HG02678 (cell line): ENCODE results near the gene FLRT1.

Experiments used
- ATAC-seq: cut with Tn5 transposase; IDR thresholded peaks from one replicate; pipeline ENCODE4 v1.9.1; 2021; ENCODE audit warnings: mild to moderate bottlenecking, moderate library complexity; ENCODE audit not compliant: unreplicated experiment

The FLRT1 gene

DNA sequence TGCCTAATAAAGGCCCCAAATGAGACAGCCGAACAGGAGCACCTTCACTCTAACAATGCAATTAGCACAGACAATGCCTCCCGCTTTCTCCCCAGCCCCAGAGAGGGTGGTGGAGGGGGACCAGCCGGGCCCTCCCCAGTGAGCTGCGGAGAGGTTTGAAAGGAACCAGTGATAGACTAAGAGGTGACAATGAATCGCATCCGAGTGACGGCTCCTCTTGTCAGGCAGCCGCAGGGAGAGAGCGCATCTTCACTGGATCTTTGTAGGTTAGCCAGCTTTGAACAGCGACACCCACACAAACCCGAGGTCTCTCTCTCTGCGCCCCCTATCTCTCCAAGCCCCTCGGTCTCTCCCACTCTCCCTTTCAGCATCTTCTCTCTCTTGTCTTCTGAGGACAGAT lies 28.0 kb downstream of the FLRT1 start:
- ATAC-seq = no peak

DNA sequence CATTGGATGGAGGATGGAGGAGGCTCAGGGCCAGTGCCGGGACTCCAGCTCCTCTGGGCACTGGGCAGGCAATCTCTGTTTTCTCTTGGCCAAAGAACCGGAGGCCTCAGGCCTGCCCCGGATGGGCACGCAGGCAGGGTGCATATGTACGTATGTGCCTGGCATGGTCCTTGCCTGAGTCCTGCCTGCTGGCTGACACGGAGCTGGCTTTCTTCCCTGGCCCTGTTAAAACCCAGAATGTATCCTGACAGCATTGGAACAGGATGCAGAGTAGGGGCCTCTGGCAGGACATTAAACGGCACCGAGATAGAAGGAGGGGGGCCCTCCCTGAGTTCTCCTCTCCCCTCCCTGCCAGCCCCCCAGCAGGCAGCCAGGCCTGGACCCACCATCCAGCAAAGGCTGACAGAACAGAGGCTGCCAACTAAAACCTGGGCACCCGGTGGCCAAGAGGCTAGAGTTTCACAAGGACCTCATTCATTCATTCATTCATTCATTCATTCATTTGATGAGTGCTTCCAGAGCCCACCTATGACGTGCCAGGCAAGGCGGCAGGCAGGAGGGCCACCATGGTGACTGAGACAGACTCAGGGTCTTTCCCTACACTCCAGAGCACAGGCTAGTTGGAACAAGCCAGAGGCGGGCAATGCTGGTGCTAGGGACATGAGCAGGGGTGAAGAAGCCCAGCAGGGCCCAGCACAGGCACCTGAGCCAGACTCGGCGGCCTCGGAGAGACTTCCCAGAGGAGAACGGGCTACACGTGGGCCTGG lies 28.8 kb downstream of the FLRT1 start:
- ATAC-seq = no peak

DNA sequence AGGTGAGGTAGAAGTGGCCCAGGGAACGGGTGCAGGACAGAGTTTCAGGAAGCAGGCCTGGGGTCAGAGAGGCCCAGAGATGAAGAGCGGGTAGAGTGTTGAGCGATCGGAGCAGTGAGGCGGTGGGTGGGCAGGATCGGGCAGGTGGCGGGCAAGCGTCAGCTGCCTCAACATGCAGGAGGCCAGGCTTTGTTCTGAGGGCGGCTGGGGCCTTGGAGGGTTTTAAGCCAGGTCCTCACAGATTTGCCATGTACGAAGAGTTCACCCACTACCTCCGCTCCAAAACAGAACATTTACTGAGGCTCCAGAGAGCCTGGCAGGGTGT lies 29.4 kb downstream of the FLRT1 start:
- ATAC-seq = no peak

- ATAC-seq = no peak
Observed at GRCh38 chr11:64065712-64066111, 30.0 kb downstream of the FLRT1 start.

GRCh38 chr11:64067230-64067993 lies 31.7 kb downstream of the FLRT1 start:
- ATAC-seq = no peak

GRCh38 chr11:64068705-64069400 lies 33.1 kb downstream of the FLRT1 start:
- no peak for ATAC-seq

DNA sequence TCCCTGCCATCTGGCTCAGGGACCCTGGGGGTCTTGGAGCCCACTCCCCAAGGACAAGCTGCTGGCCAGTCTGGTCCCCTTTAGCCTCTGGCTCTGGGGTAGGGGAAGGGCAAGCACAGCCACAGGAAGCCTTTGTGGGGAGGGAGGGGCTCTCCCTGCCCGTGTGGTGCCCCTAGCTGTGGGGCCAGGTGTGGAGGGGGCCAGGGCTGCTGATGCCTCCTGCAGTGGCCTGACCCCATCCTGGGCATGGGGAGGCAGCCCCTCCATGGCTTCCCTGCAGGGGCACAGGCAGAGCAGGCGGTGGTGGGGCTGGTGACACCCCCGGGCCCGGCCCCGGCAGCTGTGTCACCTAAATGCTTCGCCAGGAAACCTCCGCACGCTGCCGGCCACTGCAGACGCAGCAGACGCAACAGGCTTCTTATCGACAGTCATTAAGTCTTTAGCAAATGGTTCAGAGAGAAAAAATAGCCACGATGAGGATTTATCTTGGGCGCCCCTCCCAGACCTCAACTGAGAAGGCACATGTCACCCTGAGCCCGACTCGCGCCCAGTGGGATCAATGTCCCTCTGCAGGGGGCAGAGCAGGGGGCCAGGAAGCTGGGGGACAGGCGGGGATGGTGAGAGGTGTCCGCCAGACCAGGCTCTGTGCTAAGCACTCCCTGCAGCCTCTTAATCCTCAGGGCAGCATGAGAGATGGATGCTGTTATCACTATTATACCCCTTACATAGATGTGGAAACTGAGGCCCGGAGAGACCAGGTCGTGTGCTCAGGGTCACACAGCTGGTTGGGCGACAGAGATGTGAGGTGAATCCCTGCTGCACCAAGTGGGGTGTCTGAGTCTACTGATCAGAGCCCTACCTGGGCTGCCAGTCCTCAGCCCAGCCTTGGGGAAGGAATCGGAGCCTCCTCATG lies 33.9 kb downstream of the FLRT1 start:
- ATAC-seq = no peak

DNA sequence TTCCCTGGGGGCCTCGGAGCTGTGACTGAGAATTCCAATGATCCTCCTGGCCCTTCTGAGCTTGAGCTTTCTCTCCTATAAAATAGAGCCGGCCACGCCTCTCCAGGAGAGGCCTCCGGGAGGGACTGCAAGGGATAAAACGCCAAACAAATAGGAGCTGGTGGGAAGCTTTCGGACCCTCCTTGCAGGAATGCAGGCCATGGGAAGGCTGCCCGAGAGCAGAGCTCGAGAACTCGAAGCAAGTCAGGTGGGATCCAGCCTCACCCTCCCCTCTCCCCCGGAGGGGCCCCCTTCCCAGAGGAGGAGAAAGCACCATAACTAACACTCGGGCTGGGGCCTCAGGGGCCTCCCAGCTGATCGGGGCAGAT lies 34.6 kb downstream of the FLRT1 start:
- no peak for ATAC-seq

GRCh38 chr11:64071849-64072248 lies 36.1 kb downstream of the FLRT1 start:
- no peak for ATAC-seq

DNA sequence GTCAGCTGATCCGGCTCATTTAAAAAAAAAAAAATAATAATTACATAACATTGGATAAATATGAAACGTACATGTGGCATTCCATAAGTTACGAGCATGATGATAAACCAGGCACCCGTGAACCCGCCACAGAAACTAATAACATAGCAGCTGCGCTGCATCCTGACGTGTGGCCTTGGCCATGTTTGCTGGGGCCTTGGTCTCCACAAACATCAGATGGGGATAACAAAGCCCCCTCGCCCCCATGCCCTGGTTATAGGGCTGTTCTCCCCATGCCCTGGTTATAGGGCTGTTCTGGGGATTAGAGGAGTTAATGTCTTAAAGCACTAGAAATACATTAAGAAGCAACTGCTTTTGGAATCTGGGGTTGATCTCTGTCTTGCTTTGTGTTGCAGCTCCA lies 36.7 kb downstream of the FLRT1 start:
- ATAC-seq = no peak

GRCh38 chr11:64072871-64073270 lies 37.1 kb downstream of the FLRT1 start:
- ATAC-seq = no peak

DNA sequence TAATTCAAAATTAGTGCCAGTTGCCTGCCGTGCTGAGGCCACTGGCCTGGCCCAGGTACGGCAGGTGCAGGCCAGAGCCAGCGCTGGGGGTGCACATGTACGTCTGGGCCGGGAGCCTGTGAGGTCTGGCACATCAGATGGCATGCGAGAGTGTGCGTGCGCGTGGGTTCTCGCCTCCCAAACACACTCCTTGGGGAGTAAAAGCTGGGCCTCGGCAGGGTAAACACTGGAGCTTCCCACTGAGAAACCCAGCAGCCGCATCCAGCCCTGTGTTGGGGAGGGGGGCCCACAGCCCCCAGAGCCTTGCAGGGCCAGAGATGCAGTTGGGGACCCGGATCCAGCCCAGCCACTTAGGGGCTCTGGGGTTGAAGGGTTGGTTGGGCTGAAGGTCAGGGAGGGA lies 37.8 kb downstream of the FLRT1 start:
- no peak for ATAC-seq

DNA sequence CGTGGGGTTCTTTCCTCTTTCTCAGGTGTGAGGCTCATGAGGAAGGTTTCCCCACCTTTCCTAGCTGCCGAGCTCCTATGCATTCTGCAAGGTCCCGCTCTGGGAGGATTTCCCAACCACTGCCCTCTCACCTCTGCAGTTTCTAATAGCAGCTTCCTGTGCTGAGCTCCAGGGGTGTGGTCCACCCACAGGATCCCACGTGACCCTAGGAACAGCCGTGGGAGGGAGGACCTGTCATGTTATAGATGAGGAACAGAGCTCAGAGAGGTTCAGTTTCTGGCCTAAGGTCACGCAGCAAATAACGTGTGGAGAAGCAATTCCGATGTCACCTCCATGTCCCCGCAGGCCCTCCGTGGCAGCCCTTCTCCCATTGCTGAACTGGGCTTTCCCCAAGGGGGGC lies 38.5 kb downstream of the FLRT1 start:
- no peak for ATAC-seq

GRCh38 chr11:64076758-64077157 lies 41.0 kb downstream of the FLRT1 start:
- ATAC-seq = no peak

DNA sequence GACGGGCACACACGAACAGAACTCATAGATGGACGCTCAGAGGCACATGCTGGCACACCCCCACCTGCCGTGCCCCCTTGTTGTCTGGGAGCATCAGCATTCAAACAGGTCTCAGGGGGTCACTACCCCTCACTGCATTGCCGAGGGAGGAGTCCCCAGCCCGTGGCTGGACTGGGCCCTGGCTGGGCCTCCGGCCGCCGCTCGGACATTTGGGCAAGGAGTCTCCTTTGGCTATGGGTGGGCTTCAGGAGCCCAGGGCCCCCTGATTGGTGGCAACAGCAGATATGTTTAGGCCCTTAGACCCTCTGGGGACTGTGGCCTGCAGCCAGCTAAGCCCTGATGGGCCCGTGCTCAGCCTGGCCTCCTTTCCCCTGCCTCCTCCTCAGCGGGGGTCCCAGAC lies 41.9 kb downstream of the FLRT1 start:
- no peak for ATAC-seq

DNA sequence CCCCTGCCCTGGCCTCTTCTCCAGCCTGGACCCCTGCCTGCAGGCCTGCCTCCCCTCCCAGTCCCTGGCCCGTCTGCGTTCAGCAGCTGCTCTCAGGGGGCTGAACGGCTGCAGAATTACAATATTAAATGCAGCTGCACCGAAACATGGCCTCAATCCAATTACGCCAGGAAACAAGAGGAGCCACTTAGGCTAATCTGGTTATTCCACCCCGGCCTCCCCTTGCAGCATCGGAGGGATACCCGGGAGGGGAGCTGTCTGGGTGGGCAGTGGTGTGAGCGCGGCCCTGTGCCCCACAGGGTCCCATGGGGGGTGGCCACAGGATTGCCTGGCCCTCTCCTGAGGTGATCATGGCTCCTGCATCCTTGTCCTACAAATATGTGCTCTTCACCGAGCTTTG lies 42.6 kb downstream of the FLRT1 start:
- ATAC-seq = no peak

- ATAC-seq = no peak
Observed at GRCh38 chr11:64078905-64079304, 43.2 kb downstream of the FLRT1 start.

GRCh38 chr11:64080390-64080789 lies 44.7 kb downstream of the FLRT1 start:
- no peak for ATAC-seq

GRCh38 chr11:64081745-64082442 lies 46.2 kb downstream of the FLRT1 start:
- ATAC-seq = no peak

DNA sequence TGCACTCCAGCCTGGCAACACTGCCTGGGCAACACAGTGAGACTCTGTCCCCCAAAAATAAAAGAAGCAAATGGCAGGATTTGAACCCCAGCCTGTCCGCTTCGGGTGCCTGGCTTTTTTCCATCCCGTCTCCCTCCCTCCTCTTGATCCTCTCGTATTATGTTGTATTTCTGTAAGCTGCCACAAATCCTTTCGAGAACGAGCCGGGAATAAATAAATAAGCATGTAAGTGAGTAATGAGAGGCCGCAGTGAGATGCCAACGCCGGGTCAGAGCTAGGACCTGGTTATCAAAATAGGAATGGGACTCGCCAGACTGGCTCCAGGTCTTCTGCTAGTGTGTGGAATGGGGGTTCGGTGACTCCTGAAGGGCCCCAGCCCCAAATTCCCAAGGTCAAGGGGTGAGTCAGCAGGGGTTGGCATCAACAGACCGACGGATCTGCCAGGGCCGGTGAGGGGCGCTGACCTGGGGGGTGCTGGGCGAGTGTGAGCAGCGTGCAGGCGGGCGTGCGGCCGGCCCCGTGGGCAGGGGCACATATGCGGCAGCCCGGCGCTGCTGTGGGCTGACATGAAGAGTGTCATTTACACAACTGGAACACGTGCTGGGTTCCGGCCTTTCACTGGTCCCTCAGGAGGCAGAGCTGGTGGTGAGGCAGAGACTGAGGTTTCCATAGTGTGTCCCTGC lies 47.8 kb downstream of the FLRT1 start:
- ATAC-seq = no peak
